H1 (cell line): ENCODE data around the gene EML1. TPM values are rescaled to one million over a fixed set of nuclear protein-coding genes. Genes with fewer than 3 reads are reported as not detected.

Experiments used
- CTCF ChIA-PET: fragments of 300-600 bp; sonication (Branson Sonifier 250); formaldehyde crosslinking; loops from one replicate; lab custom pipeline; 2021; ENCODE audit not compliant: partially characterized antibody; lab: Charles Lee
- POLR2A ChIA-PET: fragments of 300-600 bp; sonication (Branson Sonifier 250); formaldehyde crosslinking; loops from one replicate; lab custom pipeline; 2021; ENCODE audit warnings: inconsistent platforms; ENCODE audit not compliant: partially characterized antibody; lab: Charles Lee
- DNase-seq, 2 experiments: peaks; one replicate each; pipeline versions ENCODE4 v3.0.0 to v3.0.0-alpha.2; 2010 to 2022; ENCODE audit warnings: low spot score in 2 of 2, low read depth in 1 of 2, mixed read lengths in 1 of 2
- FAIRE-seq: peaks from 2 replicates; lab custom pipeline; 2011; peaks lifted over from hg19 to GRCh38; lab: Jason Lieb, UNC
- H2AFZ ChIP-seq: 2 replicates; pipeline ENCODE4 v1.8.1; 2012; ENCODE audit warnings: low read length, inconsistent platforms
- H2AK5ac ChIP-seq: 2 replicates; pipeline ENCODE4 v1.6.1; 2013; ENCODE audit warnings: low read depth, low read length
- H2BK120ac ChIP-seq: replicated peaks from 2 replicates; pipeline ENCODE3; 2013; ENCODE audit warnings: low read depth, low read length, inconsistent platforms
- H2BK12ac ChIP-seq: 2 replicates; pipeline ENCODE4 v1.6.1; 2013; ENCODE audit warnings: low read depth, low read length
- H2BK15ac ChIP-seq: 2 replicates; pipeline ENCODE4 v1.6.1; 2013; ENCODE audit warnings: low read length
- H2BK20ac ChIP-seq: 2 replicates; pipeline ENCODE4 v1.6.1; 2013; ENCODE audit warnings: low read length
- H2BK5ac ChIP-seq: 2 replicates; pipeline ENCODE4 v1.6.1; 2013; ENCODE audit warnings: low read depth, low read length
- H3K14ac ChIP-seq: 2 replicates; pipeline ENCODE4 v1.6.1; 2013; ENCODE audit warnings: inconsistent platforms; ENCODE audit not compliant: insufficient read length
- H3K18ac ChIP-seq: 2 replicates; pipeline ENCODE4 v1.6.1; 2013; ENCODE audit warnings: low read length; ENCODE audit errors: extremely low read depth
- H3K23ac ChIP-seq: 2 replicates; pipeline ENCODE4 v1.6.1; 2013; ENCODE audit warnings: inconsistent platforms; ENCODE audit not compliant: insufficient read length
- H3K23me2 ChIP-seq: 2 replicates; pipeline ENCODE4 v1.6.1; 2013; ENCODE audit warnings: low read depth, low read length
- H3K27ac ChIP-seq: 2 replicates; pipeline ENCODE4 v1.6.1; 2011; ENCODE audit warnings: low read depth, low read length, inconsistent platforms
- H3K27me3 ChIP-seq, 4 experiments: replicated peaks in 1 of 4; 1 replicate in 1 of 4; 2 replicates in 3 of 4; pipeline versions ENCODE4 v1.6.1 to v1.8.1; 2011 to 2013; ENCODE audit warnings: low read length in 3 of 4, mild to moderate bottlenecking in 3 of 4, inconsistent platforms in 2 of 4, mixed read lengths in 2 of 4, moderate library complexity in 1 of 4; ENCODE audit not compliant: control insufficient read depth in 3 of 4, insufficient read depth in 3 of 4; ENCODE audit errors: extremely low read depth in 1 of 4
- H3K36me3 ChIP-seq, 4 experiments: 2 replicates each; pipeline versions ENCODE4 v1.6.1 to v1.8.1; 2011 to 2013; ENCODE audit warnings: mild to moderate bottlenecking in 4 of 4, low read length in 3 of 4, moderate library complexity in 2 of 4, control low read depth in 1 of 4, inconsistent platforms in 1 of 4; ENCODE audit not compliant: insufficient read depth in 4 of 4, control insufficient read depth in 2 of 4
- H3K4ac ChIP-seq: replicated peaks from 2 replicates; pipeline ENCODE3; 2013; ENCODE audit warnings: low read length, low read depth, mixed read lengths, inconsistent platforms; ENCODE audit not compliant: insufficient read length
- H3K4me1 ChIP-seq, 4 experiments: replicated peaks in 1 of 4; 1 replicate in 1 of 4; 2 replicates in 3 of 4; pipeline versions ENCODE4 v1.6.1 to v1.8.1; 2011 to 2013; ENCODE audit warnings: low read length in 3 of 4, inconsistent platforms in 2 of 4, mixed read lengths in 1 of 4; ENCODE audit not compliant: insufficient read depth in 4 of 4, control insufficient read depth in 3 of 4
- H3K4me2 ChIP-seq, 2 experiments: 2 replicates each; pipeline versions ENCODE4 v1.6.1 to v1.8.1; 2011 to 2013; ENCODE audit warnings: low read depth in 2 of 2, low read length in 2 of 2, control low read depth in 1 of 2, inconsistent platforms in 1 of 2, mild to moderate bottlenecking in 1 of 2; ENCODE audit not compliant: insufficient read depth in 1 of 2
- H3K4me3 ChIP-seq, 4 experiments: fragments of 200-600, 300-600 bp in 1 of 4; sonication (generic), shearing (Covaris generic), sonication (Bioruptor Twin) in 1 of 4; 2 replicates each; pipeline versions ENCODE4 v1.5.1 to v1.8.1; 2011 to 2016; ENCODE audit warnings: low read length in 4 of 4, low read depth in 3 of 4, control low read depth in 2 of 4, inconsistent platforms in 2 of 4, mild to moderate bottlenecking in 2 of 4, mixed read lengths in 1 of 4, moderate library complexity in 1 of 4; ENCODE audit not compliant: insufficient read depth in 2 of 4; ENCODE audit errors: extremely low read depth in 1 of 4
- H3K56ac ChIP-seq: replicated peaks from 2 replicates; pipeline ENCODE3; 2013; ENCODE audit warnings: low read depth, mild to moderate bottlenecking, mixed read lengths, low read length, inconsistent platforms; ENCODE audit not compliant: insufficient read length
- H3K79me1 ChIP-seq: 2 replicates; pipeline ENCODE4 v1.6.1; 2013; ENCODE audit warnings: low read depth, low read length, control low read depth
- H3K79me2 ChIP-seq, 2 experiments: 2 replicates each; pipeline versions ENCODE4 v1.6.1 to v1.8.1; 2012 to 2013; ENCODE audit warnings: low read length in 2 of 2, mild to moderate bottlenecking in 2 of 2, inconsistent platforms in 1 of 2; ENCODE audit not compliant: insufficient read depth in 2 of 2, control insufficient read depth in 1 of 2
- H3K9ac ChIP-seq, 4 experiments: replicated peaks in 1 of 4; 1 replicate in 1 of 4; 2 replicates in 3 of 4; pipeline versions ENCODE4 v1.6.1 to v1.8.1; 2011 to 2013; ENCODE audit warnings: low read depth in 3 of 4, low read length in 3 of 4, control low read depth in 2 of 4, mild to moderate bottlenecking in 2 of 4, moderate library complexity in 2 of 4, inconsistent platforms in 1 of 4; ENCODE audit errors: extremely low read depth in 1 of 4
- H3K9me3 ChIP-seq, 2 experiments: 2 replicates each; pipeline versions ENCODE4 v1.6.1 to v1.8.1; 2012 to 2013; ENCODE audit warnings: mild to moderate bottlenecking in 2 of 2, moderate library complexity in 2 of 2, control low read depth in 1 of 2, inconsistent platforms in 1 of 2, low read depth in 1 of 2, low read length in 1 of 2, mixed read lengths in 1 of 2; ENCODE audit not compliant: insufficient read depth in 2 of 2
- H4K20me1 ChIP-seq, 2 experiments: replicated peaks in 1 of 2; 2 replicates each; pipeline versions ENCODE3 to v1.8.1; 2011 to 2013; ENCODE audit warnings: inconsistent platforms in 2 of 2, low read length in 2 of 2, mild to moderate bottlenecking in 1 of 2; ENCODE audit not compliant: insufficient read depth in 2 of 2, control insufficient read depth in 1 of 2
- H4K5ac ChIP-seq: 2 replicates; pipeline ENCODE4 v1.6.1; 2013; ENCODE audit warnings: low read length, low read depth, mixed read lengths, inconsistent platforms; ENCODE audit not compliant: insufficient read length
- H4K8ac ChIP-seq: 2 replicates; pipeline ENCODE4 v1.8.0; 2013; ENCODE audit warnings: mild to moderate bottlenecking, moderate library complexity, low read length, inconsistent platforms; ENCODE audit not compliant: insufficient read depth; ENCODE audit errors: extremely low read depth
- H4K91ac ChIP-seq: replicated peaks from 2 replicates; pipeline ENCODE3; 2013; ENCODE audit warnings: low read length, mixed read lengths, inconsistent platforms; ENCODE audit not compliant: insufficient read length
- CBX8 ChIP-seq: fragments of 300-800, 300-1000 bp; sonication (generic); IDR thresholded peaks from 2 replicates; pipeline ENCODE4 v1.7.1; 2016; ENCODE audit warnings: low read depth, low read length, borderline replicate concordance
- JUND ChIP-seq: IDR thresholded peaks from 2 replicates; pipeline ENCODE4 v1.6.1; 2011; ENCODE audit warnings: mild to moderate bottlenecking, improper control_type of control experiment, low read length
- KDM1A ChIP-seq: fragments of 200-600, 300-600 bp; sonication (generic); IDR thresholded peaks from 2 replicates; pipeline ENCODE4 v1.7.1; 2016; ENCODE audit warnings: mild to moderate bottlenecking, low read length, borderline replicate concordance
- KDM5A ChIP-seq: fragments of 200-600 bp; IDR thresholded peaks from 2 replicates; pipeline ENCODE4 v1.7.1; 2012; ENCODE audit warnings: mild to moderate bottlenecking, low read length, inconsistent platforms, mixed read lengths
- MAFK ChIP-seq: IDR thresholded peaks from 2 replicates; pipeline ENCODE4 v1.6.1; 2012; ENCODE audit warnings: low read depth, mild to moderate bottlenecking, improper control_type of control experiment, low read length
- POU5F1 ChIP-seq: IDR thresholded peaks from 2 replicates; pipeline ENCODE4 v1.6.1; 2011; ENCODE audit warnings: low read depth, mild to moderate bottlenecking, low read length, moderate library complexity
- SIN3A ChIP-seq, 2 experiments: IDR thresholded peaks in 1 of 2; conservative IDR thresholded peaks in 1 of 2; 2 replicates each; pipeline ENCODE4 v1.6.1; 2011 to 2012; ENCODE audit warnings: low read length in 2 of 2, improper control_type of control experiment in 1 of 2, low read depth in 1 of 2, mild to moderate bottlenecking in 1 of 2
- TCF12 ChIP-seq: IDR thresholded peaks from 2 replicates; pipeline ENCODE4 v1.6.1; 2011; ENCODE audit warnings: low read depth, mild to moderate bottlenecking, low read length
- TEAD4 ChIP-seq: IDR thresholded peaks from 2 replicates; pipeline ENCODE4 v1.6.1; 2012; ENCODE audit warnings: low read depth, low read length, inconsistent platforms, mixed read lengths
- WGBS, 2 experiments: shearing (Covaris generic) in 1 of 2; methylation state at CpG; one replicate each; pipeline versions ENCODE4 v1.1.6 to v1.1.7; 2013 to 2015; ENCODE audit warnings: low lambda C conversion rate in 2 of 2, mixed read lengths in 2 of 2, inconsistent platforms in 1 of 2, low coverage in 1 of 2, missing lambda C conversion rate in 1 of 2; ENCODE audit not compliant: insufficient replicate concordance in 2 of 2, insufficient coverage in 1 of 2, insufficient read length in 1 of 2; ENCODE audit errors: extremely low coverage in 1 of 2, missing lambda C conversion rate in 1 of 2; 5-methylcytosine and 5-hydroxymethylcytosine counted together
- polyA plus RNA-seq, 7 experiments: library from polyadenylated mRNA; depleted of rRNA in 3 of 7; stranded (reverse) in 5 of 7; unstranded in 2 of 7; fragments of >200 nt in 5 of 7; fragments of 200-250 nt in 2 of 7; gene quantifications; 1 replicate in 5 of 7; 2 replicates in 1 of 7; 4 replicates in 1 of 7; pipeline versions ENCODE4 v1.2.1 to v1.2.3, GENCODE V29; 2011 to 2013; ENCODE audit warnings: missing spikeins in 2 of 7, mixed read lengths in 2 of 7
- total RNA-seq: library from RNA; stranded (reverse); fragmentation: NEBNext Ultra II Directional; extraction: Animal tissue kit (Norgen Biotek cat#: 25700); gene quantifications from 2 replicates; pipeline ENCODE4 v1.2.1, GENCODE V29; 2021

The EML1 gene
- total and polyA plus RNA-seq, 2 of the 8 experiments (the other 6 are each of a cell fraction or from before 2014, with no cell fraction given) = 11.1 to 24.7 TPM

GRCh38 chr14:99986396-99986795, 193.2 kb downstream of the EML1 start:
- H3K23ac ChIP-seq = no peak overlapping the region
- peaks cover 6 to 7% of the 10 kb centered on the region in 2 experiments; a peak in 2 of 4 replicates for H3K9me3 ChIP-seq
- H4K8ac ChIP-seq = no peak overlapping the region
- CTCF ChIA-PET = interaction anchor here (0.8 to 1.5 kb wide), 5 partner anchors 21 to 257 kb away, joined by 3 to 5 read pairs (median 3); no protein-coding TSS in a partner anchor
- H2BK120ac ChIP-seq = no peak overlapping the region
- 98% methylated on average over 2 of the region's 2 CpGs; no CpG with 5 or more reads in 1 of the 2 experiments for WGBS, 2 experiments
- FAIRE-seq (no peak), DNase-seq (no peak)
- no peak overlapping the region for H3K56ac ChIP-seq
- H3K4me3 ChIP-seq = no peak overlapping the region
- H4K20me1 ChIP-seq = no peaks in the 10 kb centered on the region
- H3K18ac ChIP-seq = no peak overlapping the region
- no peak overlapping the region for H2AK5ac ChIP-seq
- H3K4me1 ChIP-seq = no peaks in the 10 kb centered on the region
- H3K27me3 ChIP-seq = no peaks in the 10 kb centered on the region
- H2AFZ ChIP-seq = no peak overlapping the region
- H2BK12ac ChIP-seq = no peak overlapping the region
- H3K4me2 ChIP-seq = no peak overlapping the region
- H3K4ac ChIP-seq = no peak overlapping the region
- no peak overlapping the region for H4K91ac ChIP-seq
- H3K79me2 ChIP-seq = peaks cover 0 to 18% of the 10 kb centered on the region in 2 experiments; a peak in 2 of 4 replicates
- 0 out of 8 replicates have a peak, but pooled peaks cover 0 to 2% (median 0%) of the 10 kb centered on the region in 4 experiments for H3K36me3 ChIP-seq
- TF ChIP-seq KDM1A (no peak), KDM5A (no peak), MAFK (no peak), SIN3A (conservative IDR thresholded peaks at IDR 0.05 in 1 of 2, IDR thresholded peaks at IDR 0.05 in 1 of 2; ENCODE audit: low read depth in 1 of 2, low read length in 2 of 2) (no peak), TEAD4 (no peak), TCF12 (no peak), CBX8 (no peak), POU5F1 (no peak), JUND (no peak)
- H2BK5ac ChIP-seq = no peak overlapping the region
- H3K23me2 ChIP-seq = no peaks in the 10 kb centered on the region
- H2BK15ac ChIP-seq = no peak overlapping the region
- no peak overlapping the region for H4K5ac ChIP-seq
- no peak overlapping the region for H3K14ac ChIP-seq
- no peak overlapping the region for H2BK20ac ChIP-seq
- H3K9ac ChIP-seq = no peak overlapping the region
- peaks cover 7% of the 10 kb centered on the region; the same call in 1 of the 2 replicates for H3K79me1 ChIP-seq
- no peak overlapping the region for H3K27ac ChIP-seq
- POLR2A ChIA-PET = no interaction called here
